ENCODE measurements around the gene SAP25.
"Not testable (repeated sequence)": the region's sequence is repeated elsewhere in the genome, so short reads cannot be mapped to it uniquely, and the experiment has no call there.

SAP25 gene

DNA sequence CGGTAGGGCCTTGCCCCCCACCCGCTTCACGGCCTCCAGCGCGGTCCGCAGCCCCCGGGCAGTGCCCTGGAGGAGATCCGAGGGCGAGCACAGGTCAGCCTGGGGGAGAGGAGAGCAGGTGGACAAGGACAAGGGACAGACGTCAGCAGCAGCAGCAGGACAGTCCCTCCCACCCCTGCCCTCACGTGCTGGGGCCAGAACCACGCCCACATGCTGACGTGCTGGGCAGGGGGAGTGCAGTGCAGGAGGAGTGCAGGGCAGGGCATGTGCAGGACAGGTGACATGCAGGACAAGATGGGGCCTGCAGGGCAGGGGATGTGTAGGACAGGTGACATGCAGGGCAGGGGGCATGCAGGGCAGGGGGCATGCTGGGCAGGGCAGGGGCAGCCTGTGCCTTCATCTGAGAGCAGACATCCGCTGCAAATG is 1.5 kb upstream of the SAP25 start:
- no peak for DNase-seq

DNA sequence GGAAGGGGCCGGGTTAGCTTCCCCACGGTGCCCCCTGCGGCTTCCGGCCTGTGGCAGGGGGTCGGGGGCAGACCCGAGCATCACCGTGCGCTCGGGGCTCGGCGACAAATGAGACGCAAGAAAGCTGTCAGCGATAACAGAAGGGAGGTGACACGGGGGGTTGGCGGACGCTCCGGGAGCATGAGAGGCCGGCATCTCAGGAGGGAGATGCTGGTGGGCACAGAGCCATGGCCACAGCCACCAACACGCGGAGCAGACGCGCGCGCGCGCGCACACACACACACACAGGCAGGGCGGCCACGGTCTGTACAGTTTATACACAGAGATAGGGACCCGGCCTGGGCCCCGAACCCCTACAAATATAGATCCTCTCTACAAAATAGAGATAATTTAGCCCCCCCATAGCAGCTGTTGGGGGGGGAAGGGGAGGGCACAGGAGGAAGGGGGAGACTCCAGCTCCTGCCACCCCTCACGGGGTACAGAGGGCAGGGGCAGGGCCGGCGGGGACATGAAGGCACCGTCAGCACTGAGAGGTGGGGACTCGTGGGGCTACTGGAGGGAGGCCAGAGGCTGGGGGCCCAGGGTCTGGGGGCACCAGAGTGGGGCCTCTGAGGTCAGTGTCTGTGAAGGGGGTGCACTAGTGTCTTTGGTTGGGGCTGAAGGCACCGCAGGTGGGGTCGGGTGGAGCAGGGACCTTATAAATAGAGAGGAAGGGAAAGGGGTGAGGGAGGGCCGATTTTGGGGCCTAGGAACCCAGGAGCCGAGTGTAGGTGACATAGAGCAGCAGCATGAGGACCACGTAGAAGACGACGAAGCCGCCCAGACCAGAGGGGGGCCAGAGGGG is 884 bp upstream of the SAP25 start:
- DNase-seq = no peak

DNA sequence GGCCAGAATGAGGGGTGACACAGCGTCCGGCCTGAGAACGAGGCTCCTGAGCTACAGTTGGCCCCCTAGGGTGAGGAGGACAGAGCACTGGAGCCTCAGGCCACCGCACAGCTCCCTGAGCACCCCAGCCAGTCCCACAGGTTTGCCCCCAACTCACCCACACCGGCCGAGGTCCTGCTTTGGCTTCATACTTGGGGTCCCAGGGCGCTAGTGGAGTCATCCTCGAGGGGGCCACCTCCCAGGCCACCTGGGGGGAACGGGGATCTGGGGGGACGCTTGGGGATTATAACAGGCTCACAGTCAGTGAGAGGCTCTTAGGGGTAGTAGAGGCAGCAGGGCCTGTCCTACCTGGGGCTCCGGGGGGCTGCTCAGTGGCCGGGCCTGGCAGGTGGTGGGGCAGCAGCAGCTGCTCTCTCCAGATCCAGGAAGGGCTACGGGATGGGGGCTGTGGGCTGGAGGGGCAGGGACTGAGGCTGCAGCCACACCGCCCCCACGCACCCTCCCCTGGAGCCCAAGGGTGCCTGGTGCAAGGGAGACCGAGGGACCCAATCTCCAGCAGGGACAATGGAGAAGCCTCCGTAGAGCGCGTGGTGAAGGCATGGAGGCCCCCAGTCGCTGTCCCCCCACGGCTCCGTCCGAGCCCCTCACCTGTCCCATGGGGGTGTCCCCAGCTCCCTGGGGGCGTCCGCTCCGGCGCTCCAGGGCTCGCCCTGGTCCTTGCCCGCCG is 588 bp downstream of the SAP25 start:
- DNase-seq = no peak

DNA sequence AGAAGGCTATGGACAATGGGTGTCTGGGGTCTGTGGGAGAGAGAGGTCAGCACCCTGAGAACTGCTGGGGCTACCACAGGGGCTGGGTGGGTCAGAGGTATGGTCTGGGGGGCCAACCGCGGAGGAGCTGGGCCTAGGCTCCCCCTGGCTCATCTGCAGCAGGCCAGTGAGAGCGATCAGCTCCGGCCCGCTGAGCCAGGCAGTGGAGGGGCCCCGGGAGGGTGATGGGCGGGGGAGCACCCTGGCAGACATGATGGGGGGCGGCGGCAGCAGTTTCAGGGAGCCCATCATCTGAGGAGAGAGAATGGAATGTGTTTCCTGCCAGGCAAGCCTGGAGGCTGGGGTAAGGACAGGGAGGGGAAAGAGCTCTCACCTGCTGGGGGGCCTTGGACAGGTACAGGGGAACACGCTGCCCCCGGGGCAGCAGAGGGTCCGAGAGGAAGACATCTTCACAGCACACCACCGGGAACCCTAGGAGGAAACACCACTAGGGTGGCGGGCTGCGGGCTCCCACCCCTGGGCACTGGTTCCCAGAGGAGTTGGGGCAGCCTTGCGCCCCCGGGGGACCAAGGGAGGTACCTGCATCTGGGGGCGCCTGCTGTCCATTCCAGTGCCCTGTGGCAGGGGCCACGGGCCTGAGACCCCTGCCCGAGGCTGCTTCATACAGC is 1.3 kb downstream of the SAP25 start:
- no peak for DNase-seq

DNA sequence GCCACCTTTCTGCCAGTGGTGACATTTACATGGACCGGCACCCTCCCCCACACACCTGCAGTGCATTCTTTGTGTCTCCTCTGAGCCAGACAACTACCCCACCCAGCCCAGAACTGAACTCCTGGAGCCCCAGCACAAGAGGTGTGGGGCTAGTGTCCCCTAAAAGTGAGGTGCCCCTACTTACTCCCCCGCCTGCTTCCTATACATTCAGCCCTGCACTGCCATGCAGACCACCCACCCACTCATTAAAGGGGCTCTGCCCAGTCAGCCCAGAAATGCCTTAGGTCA is 1.9 kb downstream of the SAP25 start:
- DNase-seq = no peak

DNA sequence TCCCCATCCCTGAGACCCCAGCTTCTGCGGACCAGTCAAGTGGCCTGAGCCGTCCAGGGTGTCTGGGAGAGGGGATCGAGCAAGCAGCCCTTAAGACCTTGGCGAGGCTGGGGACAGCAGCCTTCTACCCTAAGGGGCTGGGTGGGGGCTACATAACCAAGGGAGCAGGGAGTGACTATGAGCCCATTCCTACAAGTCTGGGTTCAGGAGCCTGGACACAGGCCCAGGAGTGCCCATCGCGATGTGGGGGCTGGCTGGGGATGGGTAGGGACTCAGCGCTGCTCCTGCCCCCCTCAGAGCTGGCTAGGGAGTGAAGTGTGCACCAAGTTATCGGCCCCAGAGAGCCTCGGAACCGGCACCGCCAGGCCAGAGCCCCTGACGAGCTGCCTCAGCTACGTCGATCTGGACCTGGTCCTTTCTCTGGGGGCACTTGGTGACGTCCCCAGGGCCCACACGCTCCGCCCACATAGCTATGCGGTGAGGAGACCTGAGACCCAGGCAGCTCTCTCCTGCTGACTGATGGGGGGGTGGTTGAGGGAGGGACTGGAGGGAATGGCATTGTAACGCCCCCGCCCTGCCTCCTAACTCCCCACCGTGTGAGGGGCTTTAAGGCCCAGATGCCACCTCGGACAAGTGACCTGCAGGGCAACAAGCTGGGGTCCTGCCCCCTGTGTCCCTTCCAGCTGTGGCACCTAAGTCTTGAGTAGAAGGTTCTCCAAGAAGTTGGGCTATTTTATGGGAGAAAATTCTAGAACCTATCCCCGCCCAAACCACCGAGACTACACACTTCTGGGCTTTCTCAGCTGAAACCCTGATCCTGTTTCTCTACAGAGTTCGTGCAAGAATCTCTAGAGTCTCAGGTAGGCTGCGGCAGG is 2.5 kb downstream of the SAP25 start:
- DNase-seq = no peak

DNA sequence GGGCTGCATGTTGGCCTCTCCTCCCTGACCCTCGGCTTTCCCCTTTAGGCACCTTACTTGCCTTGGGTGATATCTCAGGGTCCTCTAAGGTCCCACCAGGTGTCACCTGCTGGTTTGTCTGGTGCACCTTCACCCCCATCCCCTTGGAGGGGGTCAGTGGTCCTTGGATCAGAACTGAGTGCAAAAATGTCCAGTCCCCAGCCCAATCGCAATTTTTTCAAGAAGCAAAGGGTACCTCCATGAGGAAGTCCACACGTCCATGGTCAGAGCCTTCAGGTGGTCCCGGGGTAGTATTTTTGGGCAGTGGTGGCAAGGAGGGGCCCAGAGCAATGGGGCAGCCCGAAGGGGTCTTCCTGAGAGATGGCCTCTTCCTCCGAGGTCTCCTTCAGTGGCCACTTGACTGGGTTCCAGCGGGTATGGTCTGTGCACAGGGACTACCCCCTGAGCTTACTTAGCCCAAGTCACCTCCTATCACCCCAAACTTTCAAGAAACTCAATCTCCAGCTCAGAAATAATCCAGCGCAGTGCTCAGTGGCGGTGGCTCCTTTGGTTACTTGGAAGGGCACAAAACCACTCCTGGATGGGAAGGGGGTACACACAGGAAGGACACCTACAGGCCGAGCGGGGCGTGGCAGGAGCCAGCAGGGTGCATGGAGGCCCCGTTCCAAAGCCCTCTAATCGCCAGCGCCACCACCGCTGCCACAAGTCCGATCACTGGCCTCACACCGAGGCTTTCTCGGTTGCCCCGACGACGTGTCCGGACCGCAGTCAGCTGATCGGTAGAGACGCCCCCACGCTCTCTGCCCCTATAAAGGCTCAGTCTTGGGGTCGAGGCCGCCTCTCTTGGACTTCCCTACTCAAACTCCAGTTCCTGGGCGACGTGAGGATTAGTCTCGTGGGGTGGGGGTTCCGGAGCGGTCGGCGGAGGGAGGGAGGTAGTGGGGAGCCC is 4.5 kb downstream of the SAP25 start:
- DNase-seq = peak; percentile 41

DNA sequence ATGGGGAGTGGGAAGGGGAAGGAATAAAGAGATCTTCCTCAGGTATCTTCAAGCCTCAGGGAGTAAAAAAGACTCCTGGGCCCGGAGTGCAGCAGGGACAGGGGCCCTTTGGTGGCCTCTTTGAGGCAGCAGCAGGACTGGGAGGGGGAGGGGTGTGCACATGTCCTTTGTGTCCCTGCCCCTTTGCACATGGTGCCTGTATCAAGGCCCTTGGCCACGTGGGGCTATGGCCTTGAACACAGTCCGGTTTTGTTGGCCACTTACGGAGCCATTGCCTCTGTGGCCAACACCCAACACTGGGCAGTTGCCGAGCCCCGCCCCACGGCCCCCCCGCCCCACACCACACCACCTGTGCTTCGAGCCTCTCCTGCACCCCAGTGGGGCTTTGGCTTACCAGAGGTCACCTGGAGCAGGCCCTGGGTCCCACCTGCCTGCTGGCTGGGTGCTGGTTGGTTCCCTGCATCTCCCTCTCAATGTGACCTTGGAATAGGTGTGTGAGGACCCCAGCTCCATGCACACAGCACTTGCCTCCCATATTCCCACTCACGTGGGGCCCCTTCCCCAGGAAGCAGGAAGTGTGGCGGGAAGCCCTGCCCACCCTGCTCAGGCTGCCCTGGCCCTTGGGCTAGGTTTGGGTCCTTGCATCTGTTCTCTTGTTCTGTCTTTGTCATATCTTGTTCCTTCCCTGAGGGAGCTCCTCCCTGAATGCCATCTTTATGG is 5.4 kb downstream of the SAP25 start:
- no peak for DNase-seq

DNA sequence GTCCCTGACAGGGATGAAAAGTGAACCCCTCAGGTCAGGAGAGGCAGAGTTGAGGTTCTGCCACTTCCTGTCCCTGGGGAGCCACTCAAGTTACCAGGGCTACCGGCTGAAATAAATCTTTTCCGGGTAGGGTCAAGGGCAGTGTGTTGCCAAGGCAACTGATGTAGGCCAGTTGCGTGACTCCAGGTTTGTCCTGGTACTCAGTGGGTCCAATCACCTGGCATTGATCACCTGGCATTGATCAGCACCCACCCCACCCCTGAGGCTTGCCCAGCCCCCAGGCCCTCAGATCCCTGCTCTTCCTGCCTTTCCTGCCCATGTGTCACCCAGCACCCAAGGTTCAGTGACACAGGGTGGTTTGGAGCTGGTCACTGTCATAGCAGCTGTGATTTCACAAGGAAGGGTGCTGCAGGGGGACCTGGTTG is 5.9 kb downstream of the SAP25 start:
- DNase-seq = no peak

DNA sequence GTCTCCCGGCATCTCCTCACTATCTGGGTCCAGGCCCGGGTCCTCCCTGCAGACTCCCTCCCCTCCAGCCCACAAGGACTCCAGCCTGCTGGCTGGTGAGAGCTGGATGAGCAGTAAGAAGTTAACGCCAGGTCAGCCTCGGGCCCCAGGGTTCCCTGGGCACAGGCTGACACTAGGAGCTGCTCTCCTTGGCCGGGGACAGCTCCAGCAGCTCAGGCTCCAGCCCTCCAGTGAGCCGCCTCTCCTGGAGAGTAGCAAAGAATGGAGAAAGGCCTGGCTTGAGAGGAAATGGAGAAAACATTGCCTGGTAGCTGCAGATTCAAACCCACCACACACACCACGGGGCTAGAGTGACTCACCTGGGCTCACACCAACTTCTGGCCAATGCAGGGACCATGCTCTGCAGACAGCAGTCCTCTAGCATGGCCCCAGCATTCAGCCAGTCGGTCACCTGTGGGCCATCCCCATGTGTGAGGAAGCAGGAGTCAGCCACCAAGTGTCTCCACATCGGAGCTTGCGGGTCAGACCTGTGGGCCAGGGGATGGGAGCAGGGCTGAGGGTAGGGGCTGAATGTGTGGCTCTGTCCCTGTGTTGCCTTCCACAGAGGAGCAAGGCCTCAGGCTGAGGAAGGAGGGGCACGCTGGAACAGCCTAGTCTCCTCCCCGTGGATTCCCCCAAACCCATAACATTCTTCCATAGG is 6.5 kb downstream of the SAP25 start:
- no peak for DNase-seq

DNA sequence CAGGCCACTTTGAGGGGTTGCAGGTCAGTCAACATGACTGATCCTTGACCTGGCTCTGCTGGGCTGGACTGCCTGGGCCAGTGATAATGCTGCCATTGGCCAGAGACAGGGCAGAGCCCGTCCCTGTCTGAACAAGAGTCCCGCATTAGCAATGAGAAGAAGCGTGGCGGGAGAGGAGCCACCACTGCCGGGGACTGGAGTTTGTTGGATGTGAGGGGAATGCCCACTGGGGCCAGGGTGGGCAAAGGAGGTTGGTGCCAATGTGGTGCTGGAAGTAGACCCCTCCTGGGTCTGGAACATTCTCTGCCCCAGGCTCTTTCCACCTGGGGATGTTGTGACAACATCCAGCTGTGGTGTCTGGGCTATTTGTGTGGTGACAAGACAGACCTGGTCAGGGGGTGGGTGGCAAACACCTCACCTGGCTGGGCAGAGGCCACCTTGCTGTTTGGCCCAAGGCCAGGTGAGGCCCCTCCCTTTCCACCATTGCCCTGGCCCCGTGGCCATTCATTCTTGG is 7.6 kb downstream of the SAP25 start:
- no peak for DNase-seq

DNA sequence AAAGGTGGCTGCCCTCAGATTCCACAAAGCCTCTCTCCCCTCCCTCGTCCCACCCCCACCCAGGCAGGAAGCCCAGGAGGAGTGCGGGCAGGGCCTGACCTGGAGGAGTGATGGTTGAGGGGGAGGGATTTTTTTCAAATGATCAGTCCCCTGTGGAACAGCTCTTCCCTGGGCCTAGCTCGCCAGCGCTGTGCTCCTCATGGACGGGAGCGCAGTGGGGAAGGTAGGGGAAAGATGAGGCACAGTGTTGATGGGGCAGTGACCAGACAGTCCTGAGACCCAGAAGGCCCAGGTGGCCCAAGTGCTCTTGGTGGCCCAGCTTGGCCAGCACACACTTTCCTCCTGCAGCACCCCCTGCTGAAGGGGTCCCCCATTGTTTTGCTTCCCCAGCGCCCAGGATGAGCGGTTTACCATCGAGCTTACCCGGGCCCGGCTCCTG is 8.5 kb downstream of the SAP25 start:
- no peak for DNase-seq

DNA sequence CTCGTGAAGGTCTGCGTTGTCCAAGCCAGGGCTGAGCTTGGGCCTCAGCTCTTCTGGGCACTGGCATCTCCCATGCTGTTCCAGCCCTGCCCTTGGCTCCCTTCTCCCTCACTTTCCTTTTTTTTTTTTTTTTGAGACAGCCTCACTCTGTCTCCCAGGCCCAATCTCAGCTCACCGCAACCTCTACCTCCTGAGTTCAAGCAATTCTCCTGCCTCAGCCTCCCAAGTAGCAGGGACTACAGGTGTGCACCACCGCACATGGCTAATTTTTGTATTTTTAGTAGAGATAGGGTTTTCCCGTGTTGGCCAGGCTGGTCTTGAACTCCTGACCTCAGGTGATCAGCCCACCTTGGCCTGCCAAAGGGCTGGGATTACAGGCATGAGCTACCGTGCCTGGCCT is 9.3 kb downstream of the SAP25 start:
- not testable (repeated sequence) for DNase-seq

DNA sequence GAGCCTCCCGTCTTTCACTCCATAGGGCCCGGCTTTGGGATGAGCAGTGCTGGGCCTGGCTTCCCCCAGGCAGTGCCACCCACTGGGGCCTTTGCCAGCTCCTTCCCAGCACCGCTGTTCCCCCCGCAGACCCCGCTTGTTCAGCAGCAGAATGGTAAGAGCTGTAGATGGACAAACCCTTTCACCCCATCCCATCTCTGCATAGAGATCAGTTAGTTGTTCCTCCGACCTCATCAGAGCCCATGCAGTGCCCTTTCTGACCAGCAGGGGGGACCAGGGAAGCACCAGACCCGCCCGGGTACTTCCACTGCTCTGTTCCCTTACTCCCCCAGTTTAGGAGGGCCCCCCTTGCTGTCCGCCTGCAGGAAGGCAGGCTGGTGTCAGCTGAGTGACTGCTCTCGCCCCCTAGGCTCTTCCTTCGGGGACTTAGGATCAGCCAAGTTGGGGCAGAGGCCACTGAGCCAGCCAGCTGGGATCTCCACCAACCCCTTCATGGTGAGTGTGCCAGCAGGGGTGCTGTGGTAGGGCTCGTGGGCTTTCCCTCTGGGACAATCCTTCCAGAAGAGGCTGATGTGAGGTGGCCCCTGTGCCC is 9.8 kb downstream of the SAP25 start:
- peak; percentile 80 for DNase-seq

DNA sequence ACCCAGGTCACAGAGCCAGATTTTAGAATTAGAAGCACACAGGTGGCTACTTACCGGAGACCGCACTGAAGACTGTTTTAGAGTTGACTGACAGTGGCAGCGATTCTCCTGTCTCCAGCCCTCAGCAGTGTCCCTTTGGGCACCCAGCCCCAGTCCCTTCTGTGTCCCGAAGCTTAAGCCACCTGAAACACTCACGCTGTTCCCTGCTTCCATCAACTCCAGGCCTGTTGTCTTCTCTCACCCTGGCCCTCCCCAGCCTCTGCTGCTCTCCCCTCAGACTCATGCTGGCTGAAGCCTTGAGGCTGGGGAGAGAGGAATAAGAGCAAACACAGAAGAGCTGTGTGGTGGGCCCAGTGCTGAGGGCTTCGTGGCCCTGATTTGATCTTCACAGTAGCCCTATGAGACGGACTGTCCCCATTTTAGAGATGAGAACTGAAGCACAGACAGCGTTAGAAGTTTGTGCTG is 10.6 kb downstream of the SAP25 start:
- no peak for DNase-seq

DNA sequence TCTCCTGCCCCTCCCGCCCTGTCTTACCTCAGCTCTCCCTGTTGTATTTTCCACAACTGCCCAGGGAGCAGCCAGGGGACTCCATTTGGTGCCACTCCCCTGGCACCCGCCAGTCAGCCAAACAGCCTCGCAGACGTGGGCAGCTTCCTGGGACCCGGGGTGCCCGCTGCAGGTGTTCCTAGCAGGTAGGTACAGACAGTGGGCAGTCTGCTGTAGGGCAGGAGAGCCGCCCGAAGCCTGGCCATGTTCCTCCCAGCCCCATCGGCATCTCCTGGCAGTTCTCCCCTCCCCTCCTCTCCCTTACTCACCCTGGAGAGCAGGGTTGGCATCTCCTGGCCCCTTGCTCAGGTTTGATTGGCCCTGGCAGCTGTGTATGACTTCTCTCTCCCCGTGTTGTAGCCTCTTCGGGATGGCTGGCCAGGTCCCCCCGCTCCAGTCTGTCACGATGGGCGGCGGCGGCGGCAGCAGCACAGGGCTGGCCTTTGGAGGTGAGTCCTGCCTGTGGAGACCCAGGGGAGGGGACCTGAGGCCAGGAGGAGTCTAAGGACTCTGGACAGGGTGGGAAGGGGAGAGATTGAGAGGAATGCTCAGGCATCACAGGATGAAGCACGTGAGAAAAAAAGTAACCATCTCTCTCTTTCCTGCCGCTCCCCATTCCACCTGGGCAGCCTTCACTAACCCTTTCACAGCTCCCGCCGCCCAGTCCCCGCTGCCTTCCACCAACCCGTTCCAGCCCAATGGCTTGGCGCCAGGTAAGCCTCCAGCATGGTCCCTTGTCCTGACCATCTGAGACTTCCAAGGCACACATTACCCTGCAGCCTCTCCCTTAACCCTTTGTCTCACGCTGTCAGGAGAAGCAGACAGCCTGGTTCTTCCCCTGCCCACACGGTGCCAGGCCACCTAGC is 11.3 kb downstream of the SAP25 start:
- DNase-seq = no peak

DNA sequence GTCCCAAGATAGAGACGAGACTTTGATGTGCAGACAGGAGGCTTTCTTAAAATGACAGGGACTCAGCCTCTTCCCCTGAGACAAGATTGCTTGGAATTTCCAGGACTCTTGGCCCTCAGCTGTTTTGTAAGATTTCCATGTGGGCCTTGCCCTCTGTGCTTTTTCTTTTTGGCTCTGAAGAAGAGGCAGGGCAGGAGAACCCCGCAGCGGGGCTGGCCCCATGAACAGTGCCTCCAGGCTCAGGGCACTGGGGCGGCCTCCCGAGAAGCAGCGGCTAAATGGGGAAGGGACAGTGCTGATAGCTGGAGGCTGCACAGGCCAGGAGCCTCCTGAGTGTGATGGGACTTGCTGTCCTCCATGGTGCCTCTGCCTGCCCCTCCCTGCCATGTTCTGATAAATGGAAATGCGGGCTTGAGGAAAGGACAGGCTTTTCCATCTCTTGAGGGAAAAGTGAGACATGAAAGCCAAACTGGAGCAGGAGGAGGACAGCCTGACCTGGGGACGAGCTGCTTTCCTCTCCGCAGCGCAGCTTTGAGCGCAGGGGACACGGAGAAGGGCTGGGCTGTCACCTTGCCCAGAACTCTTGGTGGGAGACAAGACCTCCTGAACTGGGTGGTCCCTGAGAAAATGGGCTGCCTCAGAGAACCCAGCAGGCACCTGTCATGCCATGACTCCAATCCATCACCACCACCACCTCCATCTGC is 12.1 kb downstream of the SAP25 start:
- DNase-seq = no peak

DNA sequence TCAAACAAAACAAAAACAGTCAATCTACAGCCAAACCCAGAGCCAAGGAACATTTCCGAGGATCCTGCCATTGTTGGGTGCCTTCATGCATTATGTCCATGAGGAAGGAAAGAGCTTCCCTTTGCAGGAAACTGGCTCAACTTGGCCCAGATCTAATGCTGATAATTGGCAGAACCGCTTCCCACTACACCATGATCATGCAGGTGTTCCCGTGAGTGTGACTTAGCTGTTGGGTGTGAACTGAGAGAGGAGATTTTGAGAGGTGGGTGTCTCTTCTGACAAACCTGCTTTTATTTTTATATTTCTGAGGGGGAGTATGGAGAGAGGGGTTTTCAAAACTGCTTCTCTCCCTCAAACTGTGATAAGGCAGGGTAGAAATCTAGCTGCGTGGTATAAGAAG is 14.6 kb downstream of the SAP25 start:
- no peak for DNase-seq

All from effector CD4-positive, alpha-beta T cell (primary cell).